Measurements from ENCODE around the gene TNS1. TPM values are rescaled to one million over a fixed set of nuclear protein-coding genes. Genes with fewer than 3 reads are reported as not detected.

TNS1 gene
- total and polyA plus RNA-seq, 9 of the 15 experiments (the other 6 are each of a cell fraction or from before 2014, with no cell fraction given): 0.13 to 2.7 (median 0.77) TPM

DNA sequence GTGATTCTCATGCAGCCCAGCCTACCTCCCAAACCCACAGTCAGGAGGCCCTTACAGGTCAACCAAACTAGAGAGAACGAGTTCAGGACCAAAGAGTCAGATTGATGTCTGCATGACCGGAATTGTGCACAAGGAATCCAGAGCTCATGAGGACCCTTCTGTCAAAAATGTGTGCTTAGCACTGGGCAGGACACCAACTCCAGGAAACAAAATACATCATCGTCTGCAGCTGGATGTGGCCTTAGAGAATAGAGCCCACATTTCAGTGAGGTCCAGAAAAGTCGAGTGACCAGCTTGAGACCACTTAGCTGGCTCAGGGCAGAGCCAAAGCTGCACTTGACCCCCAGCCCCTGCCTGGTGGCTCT, 3.2 kb downstream of the TNS1 start:
- intact Hi-C loops (cut with micrococcal nuclease) (loop anchor here (5.0 kb wide), 1 partner anchor 33 kb away; no protein-coding TSS in a partner anchor), in situ Hi-C loops (cut with MboI) (no loop called here)
- ATAC-seq (no peak), FAIRE-seq (no peak), DNase-seq (ENCODE audit: extremely low read depth in 1 of 4, low spot score in 3 of 4) (no peak)
- H2AFZ ChIP-seq (ENCODE audit: low read depth, low read length): no peak overlapping the region
- H3K9ac ChIP-seq (ENCODE audit: insufficient read depth in 1 of 2, low read depth in 2 of 2, low read length in 2 of 2): no peak overlapping the region
- H3K79me2 ChIP-seq (ENCODE audit: control insufficient read depth, insufficient read depth, low read length): no peaks in the 10 kb centered on the region
- no peaks in the 10 kb centered on the region for H3K9me1 ChIP-seq (ENCODE audit: control insufficient read depth, insufficient read depth, low read length)
- 0% methylated on average over 4 of the region's 4 CpGs for WGBS (ENCODE audit: insufficient coverage, low coverage, missing lambda C conversion rate)
- CTCF ChIA-PET (ENCODE audit: low intra/inter-chr PET ratio): no interaction called here
- H4K20me1 ChIP-seq (replicated peaks; ENCODE audit: control insufficient read depth, insufficient read depth, low read length): no peaks in the 10 kb centered on the region
- no peaks in the 10 kb centered on the region for H3K9me3 ChIP-seq (replicated peaks; ENCODE audit: control insufficient read depth, insufficient read depth, low read depth, low read length)
- no peak overlapping the region for H3K27ac ChIP-seq (ENCODE audit: extremely low read depth, low read depth, low read length)
- POLR2A ChIA-PET: no interaction called here
- H3K27me3 ChIP-seq (ENCODE audit: control insufficient read depth in 2 of 2, insufficient read depth in 2 of 2, low read length in 2 of 2): peaks cover 0 to 25% of the 10 kb centered on the region in 2 experiments; a peak in 2 of 5 replicates
- H3K36me3 ChIP-seq (ENCODE audit: control insufficient read depth, insufficient read depth, low read length): no peaks in the 10 kb centered on the region
- TF ChIP-seq, protein P1, sequence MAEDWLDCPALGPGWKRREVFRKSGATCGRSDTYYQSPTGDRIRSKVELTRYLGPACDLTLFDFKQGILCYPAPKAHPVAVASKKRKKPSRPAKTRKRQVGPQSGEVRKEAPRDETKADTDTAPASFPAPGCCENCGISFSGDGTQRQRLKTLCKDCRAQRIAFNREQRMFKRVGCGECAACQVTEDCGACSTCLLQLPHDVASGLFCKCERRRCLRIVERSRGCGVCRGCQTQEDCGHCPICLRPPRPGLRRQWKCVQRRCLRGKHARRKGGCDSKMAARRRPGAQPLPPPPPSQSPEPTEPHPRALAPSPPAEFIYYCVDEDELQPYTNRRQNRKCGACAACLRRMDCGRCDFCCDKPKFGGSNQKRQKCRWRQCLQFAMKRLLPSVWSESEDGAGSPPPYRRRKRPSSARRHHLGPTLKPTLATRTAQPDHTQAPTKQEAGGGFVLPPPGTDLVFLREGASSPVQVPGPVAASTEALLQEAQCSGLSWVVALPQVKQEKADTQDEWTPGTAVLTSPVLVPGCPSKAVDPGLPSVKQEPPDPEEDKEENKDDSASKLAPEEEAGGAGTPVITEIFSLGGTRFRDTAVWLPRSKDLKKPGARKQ (CRISPR knock-in tag; IDR thresholded peaks at IDR 0.05): no peak
- TF ChIP-seq, protein P2, sequence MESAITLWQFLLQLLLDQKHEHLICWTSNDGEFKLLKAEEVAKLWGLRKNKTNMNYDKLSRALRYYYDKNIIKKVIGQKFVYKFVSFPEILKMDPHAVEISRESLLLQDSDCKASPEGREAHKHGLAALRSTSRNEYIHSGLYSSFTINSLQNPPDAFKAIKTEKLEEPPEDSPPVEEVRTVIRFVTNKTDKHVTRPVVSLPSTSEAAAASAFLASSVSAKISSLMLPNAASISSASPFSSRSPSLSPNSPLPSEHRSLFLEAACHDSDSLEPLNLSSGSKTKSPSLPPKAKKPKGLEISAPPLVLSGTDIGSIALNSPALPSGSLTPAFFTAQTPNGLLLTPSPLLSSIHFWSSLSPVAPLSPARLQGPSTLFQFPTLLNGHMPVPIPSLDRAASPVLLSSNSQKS (CRISPR knock-in tag; IDR thresholded peaks at IDR 0.05): no peak
- no peaks in the 10 kb centered on the region; a peak in 1 of 5 replicates for H3K4me1 ChIP-seq (replicated peaks in 1 of 2; ENCODE audit: control insufficient read depth in 2 of 2, insufficient read depth in 2 of 2, low read length in 2 of 2)
- no TSS peak for BruUV-seq (replicated peaks)
- no peak overlapping the region for H3K4me3 ChIP-seq
- no peak overlapping the region for H3K4me2 ChIP-seq (ENCODE audit: insufficient read depth, low read length)

Data from K562 (cell line).